Ovary (tissue), 10 donors: ENCODE data around the gene SEZ6. TPM values are rescaled to one million over a fixed set of nuclear protein-coding genes. Genes with fewer than 3 reads are reported as not detected.

Experiments used
- DNase-seq, 5 donors: peaks; one replicate each; pipeline ENCODE4 v3.0.0-alpha.2; 2019 to 2020
- H3K27ac ChIP-seq, 2 donors: fragments of 200-600 bp; one replicate each; pipeline versions ENCODE4 v1.5.1 to v1.8.0; 2019 to 2022
- H3K27me3 ChIP-seq: fragments of 200-600 bp; one replicate; pipeline ENCODE4 v1.8.0; 2022
- H3K36me3 ChIP-seq: fragments of 200-600 bp; sonication (generic); one replicate; pipeline ENCODE4 v1.5.1; 2019
- H3K4me1 ChIP-seq: one replicate; pipeline ENCODE4 v1.8.1; 2013; ENCODE audit warnings: mild to moderate bottlenecking, moderate library complexity; ENCODE audit not compliant: insufficient read depth
- H3K4me3 ChIP-seq: fragments of 200-600 bp; sonication (generic); one replicate; pipeline ENCODE4 v1.5.1; 2017
- H3K9me3 ChIP-seq, 2 donors: fragments of 200-600 bp in 1 of 2; sonication (generic) in 1 of 2; one replicate each; pipeline versions ENCODE4 v1.5.1 to v1.8.1; 2013 to 2019; ENCODE audit warnings: mild to moderate bottlenecking in 1 of 2, moderate library complexity in 1 of 2
- EP300 ChIP-seq: sonication (generic); formaldehyde crosslinking; IDR thresholded peaks from one replicate; pipeline ENCODE4 v1.6.1; 2017; ENCODE audit warnings: antibody characterized with exemption
- POLR2A ChIP-seq: fragments of 450-650 bp; IDR thresholded peaks from one replicate; pipeline ENCODE4 v1.6.1; 2017; ENCODE audit warnings: antibody characterized with exemption, mild to moderate bottlenecking, moderate library complexity
- WGBS, 3 donors: extraction: QIAGEN DNeasy Blood & Tissue Kit in 1 of 3; methylation state at CpG; one replicate each; pipeline versions ENCODE4 v1.1.5 to v1.1.7; 2013 to 2017; 5-methylcytosine and 5-hydroxymethylcytosine counted together
- intact Hi-C, 4 donors: fragments of 100-400 bp; cut with DNase I; formaldehyde crosslinking; loops; one replicate each; pipeline versions ENCODE4 v1.11.0 to v1.15.1; 2022 to 2023
- long read RNA-seq, 3 donors: library from polyadenylated mRNA in 2 of 3; unstranded in 2 of 3; transcript quantifications; one replicate each; pipeline ENCODE4 v2.0.0 and lab custom pipeline, GENCODE V29; 2021 to 2026
- polyA plus RNA-seq, 2 donors: library from polyadenylated mRNA; stranded (reverse); fragments of 200-250 nt in 1 of 2; fragments of 350-450 nt in 1 of 2; fragmentation: Illumina TruSeq in 1 of 2; extraction: RNeasy Lipid Tissue Mini Kit (QIAGEN cat#74804) in 1 of 2; gene quantifications; one replicate each; pipeline ENCODE4 v1.2.3, GENCODE V29; 2013 to 2014
- total RNA-seq, 7 donors: library from RNA; depleted of rRNA in 2 of 7; stranded (reverse); fragments of >200 nt in 2 of 7; fragmentation: NEBNext Ultra II Directional in 3 of 7; extraction: Animal tissue kit (Norgen Biotek cat#: 25700) in 3 of 7; gene quantifications; one replicate each; pipeline versions ENCODE4 v1.1.0 to v1.2.4, GENCODE V29; 2016 to 2023
- TF ChIP-seq, protein P1 (sequence below), 3 donors: fragments of 450-650 bp in 2 of 3; fragments of 200-600 bp in 1 of 3; IDR thresholded peaks; one replicate each; pipeline versions ENCODE4 v1.5.1 to v1.8.0; 2016 to 2022; ENCODE audit warnings: antibody characterized with exemption in 3 of 3, mild to moderate bottlenecking in 1 of 3
- donor health status: DM: no; HTN: no; CAD: no; lungs with moderate emphysema.
- donor health status: DM: no; HTN: no; CAD: no.
- donor health status: Bipolar disorder and iron deficiency.
- donor health status: DM: yes; HTN: yes; CAD: no.
- donor health status: DM: no; HTN: no; CAD: no.
- donor health status: DM: yes; HTN: yes; CAD: no.

SEZ6 gene, protein sequence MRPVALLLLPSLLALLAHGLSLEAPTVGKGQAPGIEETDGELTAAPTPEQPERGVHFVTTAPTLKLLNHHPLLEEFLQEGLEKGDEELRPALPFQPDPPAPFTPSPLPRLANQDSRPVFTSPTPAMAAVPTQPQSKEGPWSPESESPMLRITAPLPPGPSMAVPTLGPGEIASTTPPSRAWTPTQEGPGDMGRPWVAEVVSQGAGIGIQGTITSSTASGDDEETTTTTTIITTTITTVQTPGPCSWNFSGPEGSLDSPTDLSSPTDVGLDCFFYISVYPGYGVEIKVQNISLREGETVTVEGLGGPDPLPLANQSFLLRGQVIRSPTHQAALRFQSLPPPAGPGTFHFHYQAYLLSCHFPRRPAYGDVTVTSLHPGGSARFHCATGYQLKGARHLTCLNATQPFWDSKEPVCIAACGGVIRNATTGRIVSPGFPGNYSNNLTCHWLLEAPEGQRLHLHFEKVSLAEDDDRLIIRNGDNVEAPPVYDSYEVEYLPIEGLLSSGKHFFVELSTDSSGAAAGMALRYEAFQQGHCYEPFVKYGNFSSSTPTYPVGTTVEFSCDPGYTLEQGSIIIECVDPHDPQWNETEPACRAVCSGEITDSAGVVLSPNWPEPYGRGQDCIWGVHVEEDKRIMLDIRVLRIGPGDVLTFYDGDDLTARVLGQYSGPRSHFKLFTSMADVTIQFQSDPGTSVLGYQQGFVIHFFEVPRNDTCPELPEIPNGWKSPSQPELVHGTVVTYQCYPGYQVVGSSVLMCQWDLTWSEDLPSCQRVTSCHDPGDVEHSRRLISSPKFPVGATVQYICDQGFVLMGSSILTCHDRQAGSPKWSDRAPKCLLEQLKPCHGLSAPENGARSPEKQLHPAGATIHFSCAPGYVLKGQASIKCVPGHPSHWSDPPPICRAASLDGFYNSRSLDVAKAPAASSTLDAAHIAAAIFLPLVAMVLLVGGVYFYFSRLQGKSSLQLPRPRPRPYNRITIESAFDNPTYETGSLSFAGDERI
- total RNA-seq (not detected), polyA plus RNA-seq (not detected)
- long read RNA-seq, donor 1, partial matches to known transcripts: 0 of 3 reads
- long read RNA-seq, donor 1, other reads (novel, unspliced or antisense): 3 of 3 reads
- long read RNA-seq, donor 2: 0 reads
- long read RNA-seq, donor 3, partial matches to known transcripts: 0 of 3 reads
- long read RNA-seq, donor 3, other reads (novel, unspliced or antisense): 3 of 3 reads

DNA sequence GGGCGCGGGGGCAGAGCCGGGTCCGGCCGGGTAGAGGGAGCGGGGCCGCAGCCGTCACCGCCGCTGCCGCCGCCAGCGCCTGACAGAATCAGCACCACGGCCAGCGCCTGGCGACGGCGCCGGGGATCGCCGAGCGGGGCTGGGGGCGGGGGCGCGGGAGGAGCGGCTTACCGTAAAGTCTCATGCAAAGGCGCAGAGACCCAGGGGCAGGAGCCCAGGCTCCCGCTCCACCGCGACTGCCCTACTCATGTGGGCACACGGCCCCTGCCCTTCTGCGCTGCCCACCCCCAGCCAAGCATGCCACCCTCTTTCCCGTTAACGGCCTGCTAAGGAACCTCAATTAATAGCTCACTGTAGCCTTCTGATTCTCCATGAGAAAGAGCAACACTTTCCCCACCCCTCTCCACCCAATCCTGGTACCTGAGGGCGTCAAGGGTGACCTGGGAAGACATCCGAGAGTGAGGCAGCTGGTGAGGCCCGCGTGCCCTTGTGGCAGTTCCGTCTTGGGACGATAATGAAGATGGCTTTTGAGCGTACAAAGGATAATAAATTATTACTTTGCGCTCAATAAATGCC is at the start of gene SEZ6:
SEZ6 (minus strand) TSS at position 98 of the 576 bp plus-strand sequence. CDS start 164 bp downstream, outside the sequence.
- Histone ChIP-seq H3K4me1 (peaks cover 1% of the 10 kb centered on the region), H3K36me3 (no peaks in the 10 kb centered on the region), H3K27me3 (no peaks in the 10 kb centered on the region), H3K27ac (no peak within 1 kb of the TSS), H3K4me3 (no peak within 1 kb of the TSS), H3K9me3 (no peaks in the 10 kb centered on the region)
- intact Hi-C loops: no loop called here
- TF ChIP-seq, protein P1, sequence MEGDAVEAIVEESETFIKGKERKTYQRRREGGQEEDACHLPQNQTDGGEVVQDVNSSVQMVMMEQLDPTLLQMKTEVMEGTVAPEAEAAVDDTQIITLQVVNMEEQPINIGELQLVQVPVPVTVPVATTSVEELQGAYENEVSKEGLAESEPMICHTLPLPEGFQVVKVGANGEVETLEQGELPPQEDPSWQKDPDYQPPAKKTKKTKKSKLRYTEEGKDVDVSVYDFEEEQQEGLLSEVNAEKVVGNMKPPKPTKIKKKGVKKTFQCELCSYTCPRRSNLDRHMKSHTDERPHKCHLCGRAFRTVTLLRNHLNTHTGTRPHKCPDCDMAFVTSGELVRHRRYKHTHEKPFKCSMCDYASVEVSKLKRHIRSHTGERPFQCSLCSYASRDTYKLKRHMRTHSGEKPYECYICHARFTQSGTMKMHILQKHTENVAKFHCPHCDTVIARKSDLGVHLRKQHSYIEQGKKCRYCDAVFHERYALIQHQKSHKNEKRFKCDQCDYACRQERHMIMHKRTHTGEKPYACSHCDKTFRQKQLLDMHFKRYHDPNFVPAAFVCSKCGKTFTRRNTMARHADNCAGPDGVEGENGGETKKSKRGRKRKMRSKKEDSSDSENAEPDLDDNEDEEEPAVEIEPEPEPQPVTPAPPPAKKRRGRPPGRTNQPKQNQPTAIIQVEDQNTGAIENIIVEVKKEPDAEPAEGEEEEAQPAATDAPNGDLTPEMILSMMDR (IDR thresholded peaks at IDR 0.05): peak in 1 of 3 donors; percentile 13
- no peak for TF ChIP-seq EP300
- no peak for TF ChIP-seq POLR2A
- 2 to 5% (median 4%) methylated on average over 14 to 43 of the region's 43 CpGs for WGBS, 3 donors
- peak; percentile 52 to 88 (median 79) for DNase-seq

DNA sequence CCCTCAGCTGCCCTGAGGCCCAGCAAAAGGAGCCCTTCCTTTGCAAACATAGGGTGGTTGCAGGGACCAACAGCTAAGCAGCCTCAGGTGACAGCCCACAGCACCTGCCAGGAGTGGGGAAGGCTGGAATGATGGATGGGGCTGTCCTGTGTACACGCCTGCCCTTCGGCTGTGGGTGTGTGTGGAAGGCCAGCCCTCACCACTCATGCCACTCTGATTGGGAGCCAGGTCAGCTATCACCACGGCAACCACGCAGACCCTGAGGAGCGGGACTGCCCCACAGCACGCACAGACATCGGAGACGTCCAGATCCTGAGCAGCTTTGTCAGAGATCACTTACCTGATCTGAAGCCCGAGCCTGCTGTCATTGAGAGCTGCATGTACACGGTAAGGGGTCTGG is 49.0 kb upstream of the SEZ6 start:
- no peak for DNase-seq
- Histone ChIP-seq H3K27me3 (no peaks in the 10 kb centered on the region), H3K4me1 (no peaks in the 10 kb centered on the region), H3K4me3 (no peak overlapping the region), H3K36me3 (no peaks in the 10 kb centered on the region), H3K9me3 (no peaks in the 10 kb centered on the region), H3K27ac (no peak overlapping the region)
- TF ChIP-seq EP300 (no peak), POLR2A (no peak)
- TF ChIP-seq, protein P1 (IDR thresholded peaks at IDR 0.05): no peak
- WGBS, 3 donors: 69 to 71% (median 71%) methylated on average over 10 of the region's 10 CpGs
- intact Hi-C loops: no loop called here

DNA sequence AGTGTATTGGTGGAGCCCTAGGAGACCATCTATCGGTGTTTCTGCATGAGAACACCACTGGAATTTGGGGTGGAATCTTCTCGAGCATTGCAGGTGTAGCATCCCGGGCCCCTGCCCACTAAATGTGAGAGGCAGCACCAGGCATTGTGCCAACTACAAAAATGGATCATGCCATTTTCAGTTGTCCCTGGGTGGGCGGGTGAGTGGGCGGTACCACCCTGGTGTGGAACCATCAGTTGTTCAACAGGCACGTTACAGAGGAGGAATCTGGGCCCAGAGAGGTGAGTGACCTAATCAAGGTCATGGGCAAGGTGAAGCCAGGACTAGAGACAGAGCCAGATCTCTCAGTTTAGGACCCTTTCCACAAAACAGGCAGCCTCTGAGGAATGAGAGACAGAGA is 45.9 kb upstream of the SEZ6 start:
- intact Hi-C loops: no loop called here
- H3K36me3 ChIP-seq: no peaks in the 10 kb centered on the region
- WGBS, 3 donors: 62 to 66% (median 65%) methylated on average over 6 of the region's 6 CpGs

DNA sequence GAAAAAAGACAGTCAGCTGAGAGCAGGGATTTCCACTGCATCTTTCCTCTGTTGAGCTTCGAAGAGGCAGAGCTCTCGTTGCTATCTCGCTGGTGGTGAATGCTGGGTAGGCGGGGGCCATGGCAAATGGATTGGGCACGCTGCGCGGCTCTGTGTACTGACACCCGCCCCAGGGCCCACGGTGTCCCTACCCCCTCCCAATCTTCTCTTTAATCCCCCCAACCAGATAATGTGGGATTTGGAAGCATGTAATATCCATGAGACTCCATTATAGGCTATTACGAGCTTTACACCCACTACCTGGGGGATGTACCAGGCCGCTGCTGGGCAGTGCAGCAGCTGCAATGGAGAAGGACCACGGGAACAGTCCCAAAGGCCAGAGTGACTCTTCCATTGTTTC is 45.4 kb upstream of the SEZ6 start:
- intact Hi-C loops: no loop called here
- 81 to 86% (median 82%) methylated on average over 12 of the region's 12 CpGs for WGBS, 3 donors
- Histone ChIP-seq H3K4me3 (no peak overlapping the region), H3K36me3 (no peaks in the 10 kb centered on the region), H3K27ac (no peak overlapping the region), H3K27me3 (no peaks in the 10 kb centered on the region), H3K4me1 (no peaks in the 10 kb centered on the region), H3K9me3 (no peaks in the 10 kb centered on the region)
- TF ChIP-seq POLR2A (no peak), EP300 (no peak)
- TF ChIP-seq, protein P1 (IDR thresholded peaks at IDR 0.05): no peak
- DNase-seq: no peak

More for the DNA sequence above, 45.9 kb upstream of the SEZ6 start:
- no peak overlapping the region for H3K4me3 ChIP-seq
- H3K4me1 ChIP-seq: no peaks in the 10 kb centered on the region
- TF ChIP-seq POLR2A: no peak
- no peak for DNase-seq
- H3K27me3 ChIP-seq: no peaks in the 10 kb centered on the region
- H3K9me3 ChIP-seq: no peaks in the 10 kb centered on the region
- no peak overlapping the region for H3K27ac ChIP-seq
